Activated T-helper 2 cell treated with anti-CD3 and anti-CD28 coated beads, Interferon-gamma antibody, Interleukin-2, Interleukin-4, amounts not matched to agents 10 μg/mL and 5 μg/mL and 100 μg/mL, durations not matched to agents 14 hours and 24 hours and 36 hours (primary cell): Measurements from ENCODE around the gene DNMT1. TPM values are rescaled to one million over a fixed set of nuclear protein-coding genes. Genes with fewer than 3 reads are reported as not detected.

Experiments used
- DNase-seq: peaks from one replicate; pipeline ENCODE4 v3.0.0; 2021; ENCODE audit warnings: low spot score
- H3K27ac Mint-ChIP-seq: one replicate; pipeline ENCODE4 v1.8.0; 2021; ENCODE audit warnings: mixed read lengths
- H3K27me3 Mint-ChIP-seq: one replicate; pipeline ENCODE4 v1.8.0; 2021; ENCODE audit warnings: low read depth, mixed read lengths
- H3K36me3 Mint-ChIP-seq: one replicate; pipeline ENCODE4 v1.8.0; 2021; ENCODE audit warnings: low read depth, mixed read lengths
- H3K4me1 Mint-ChIP-seq: one replicate; pipeline ENCODE4 v1.8.0; 2021; ENCODE audit warnings: low read depth, mixed read lengths
- H3K4me3 Mint-ChIP-seq: one replicate; pipeline ENCODE4 v1.8.0; 2021; ENCODE audit warnings: low read depth, mild to moderate bottlenecking, moderate library complexity, mixed read lengths
- H3K9me3 Mint-ChIP-seq: one replicate; pipeline ENCODE4 v1.8.0; 2021; ENCODE audit warnings: mixed read lengths
- intact Hi-C: fragments of 100-400 bp; cut with micrococcal nuclease; formaldehyde crosslinking; loops from one replicate; pipeline ENCODE4 v1.15.1; 2023
- total RNA-seq: library from RNA; stranded (reverse); gene quantifications from 2 replicates; pipeline ENCODE4 v1.2.3, GENCODE V29; 2022

The DNMT1 gene
- total RNA-seq, 1 donor from 2014 or later = 367 TPM

DNA sequence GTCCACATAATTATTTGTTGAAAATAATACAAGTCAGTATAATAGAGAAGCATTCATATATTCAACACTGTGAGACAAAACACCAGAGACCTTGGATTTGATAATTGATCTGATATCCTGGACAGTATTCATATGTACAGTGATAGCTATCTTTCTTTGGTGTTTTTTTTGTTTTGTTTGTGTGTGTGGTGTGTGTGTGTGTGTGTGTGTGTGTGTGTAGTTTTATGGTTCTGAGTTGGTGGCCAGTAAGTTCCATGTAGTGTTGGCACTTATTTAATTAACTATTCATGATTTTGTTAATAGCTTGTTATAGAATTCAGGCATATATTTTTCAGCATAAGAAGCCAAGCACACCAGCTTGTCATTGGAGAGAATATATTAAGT lies 90.6 kb downstream of the DNMT1 start:
- H3K4me3 Mint-ChIP-seq = peak overlapping the region; percentile 18
- no peaks in the 10 kb centered on the region for H3K27me3 Mint-ChIP-seq
- DNase-seq = no peak
- peaks cover 24% of the 10 kb centered on the region for H3K36me3 Mint-ChIP-seq
- no peaks in the 10 kb centered on the region for H3K9me3 Mint-ChIP-seq
- intact Hi-C loops = loop anchor here (1.0 to 2.0 kb wide), 4 partner anchors 8 to 463 kb away; partner anchors contain the start of genes DNMT1 and KRI1
- H3K4me1 Mint-ChIP-seq = peaks cover 49% of the 10 kb centered on the region
- peak overlapping the region; percentile 100 for H3K27ac Mint-ChIP-seq

DNA sequence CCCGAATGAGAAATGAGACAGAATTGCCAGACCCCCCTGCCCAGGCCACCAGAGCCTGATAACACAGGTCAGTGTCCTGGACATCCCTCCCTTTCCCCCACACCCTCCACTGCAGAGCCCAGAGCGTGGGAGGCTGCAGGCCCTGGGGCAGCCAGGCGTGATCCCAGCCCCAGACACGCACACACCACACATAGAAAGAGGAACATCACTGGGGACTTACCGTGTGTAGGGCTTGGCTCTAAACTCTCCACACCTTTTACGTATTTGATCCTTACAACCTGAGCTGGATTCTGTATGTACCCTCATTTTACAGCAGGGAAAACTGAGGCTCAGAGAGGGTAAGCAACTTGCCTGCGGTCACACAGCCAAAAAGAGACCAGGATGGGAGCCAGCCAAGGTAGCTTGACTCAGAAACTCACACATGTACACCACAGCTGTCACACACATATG lies 91.9 kb downstream of the DNMT1 start:
- Mint-ChIP-seq H3K27ac (peak overlapping the region; percentile 89), H3K36me3 (peaks cover 16% of the 10 kb centered on the region), H3K4me3 (peak overlapping the region; percentile 8), H3K27me3 (no peaks in the 10 kb centered on the region), H3K9me3 (no peaks in the 10 kb centered on the region), H3K4me1 (peaks cover 55% of the 10 kb centered on the region)
- intact Hi-C loops = no loop called here
- no peak for DNase-seq

DNA sequence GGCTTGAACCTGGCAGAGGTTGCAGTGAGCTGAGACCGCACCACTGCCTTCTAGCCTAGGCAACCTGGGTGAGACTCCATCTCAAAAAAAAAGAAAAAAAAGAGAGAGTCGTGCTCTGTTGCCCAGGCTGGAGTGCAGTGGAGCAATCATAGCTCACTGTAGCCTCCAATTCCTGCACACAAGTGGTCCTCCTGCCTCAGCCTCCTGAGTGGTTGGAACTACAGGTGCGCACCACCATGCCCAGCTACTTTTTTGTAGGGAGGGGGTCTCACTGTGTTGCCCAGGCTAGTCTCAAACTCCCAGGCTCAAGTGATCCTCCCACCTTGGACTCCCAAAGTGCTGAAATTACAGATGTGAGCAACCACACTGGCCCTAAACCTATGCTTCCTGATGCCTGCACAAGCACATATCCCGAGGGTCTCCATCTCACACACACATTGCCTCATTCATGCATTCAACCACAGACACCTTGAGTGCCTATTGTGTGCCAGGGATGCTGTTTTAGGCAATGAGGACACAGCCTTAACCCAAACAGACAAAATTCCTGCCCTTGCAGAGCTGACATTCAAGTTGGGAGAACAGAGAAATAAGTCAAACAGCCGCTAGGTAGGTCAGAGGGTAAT lies 94.5 kb downstream of the DNMT1 start:
- H3K27me3 Mint-ChIP-seq = no peaks in the 10 kb centered on the region
- no peak overlapping the region for H3K4me3 Mint-ChIP-seq
- no peak for DNase-seq
- peak overlapping the region; percentile 64 for H3K27ac Mint-ChIP-seq
- peaks cover 38% of the 10 kb centered on the region for H3K4me1 Mint-ChIP-seq
- H3K36me3 Mint-ChIP-seq = peaks cover 3% of the 10 kb centered on the region
- intact Hi-C loops = no loop called here
- no peaks in the 10 kb centered on the region for H3K9me3 Mint-ChIP-seq

DNA sequence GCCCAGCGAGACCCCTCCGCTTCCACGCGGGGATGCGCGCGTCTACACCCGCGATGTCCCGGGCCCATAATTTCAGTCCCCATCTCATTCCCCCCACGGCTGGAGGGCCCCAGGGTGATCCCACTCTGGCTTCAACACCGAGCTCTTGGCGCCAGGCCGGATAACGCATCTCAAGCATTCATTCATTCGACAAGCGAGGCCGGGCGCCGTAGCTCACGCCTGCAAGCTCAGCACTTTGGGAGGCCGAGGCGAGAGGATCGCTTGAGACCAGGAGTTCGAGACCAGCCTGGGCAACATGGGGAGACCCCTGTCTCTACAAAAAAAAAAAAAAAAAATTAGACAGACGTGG lies 98.2 kb downstream of the DNMT1 start:
- Mint-ChIP-seq H3K9me3 (no peaks in the 10 kb centered on the region), H3K27ac (peak overlapping the region; percentile 22)
- intact Hi-C loops = loop anchor here (1.0 kb wide), 1 partner anchor 9 kb away; no protein-coding TSS in a partner anchor

DNA sequence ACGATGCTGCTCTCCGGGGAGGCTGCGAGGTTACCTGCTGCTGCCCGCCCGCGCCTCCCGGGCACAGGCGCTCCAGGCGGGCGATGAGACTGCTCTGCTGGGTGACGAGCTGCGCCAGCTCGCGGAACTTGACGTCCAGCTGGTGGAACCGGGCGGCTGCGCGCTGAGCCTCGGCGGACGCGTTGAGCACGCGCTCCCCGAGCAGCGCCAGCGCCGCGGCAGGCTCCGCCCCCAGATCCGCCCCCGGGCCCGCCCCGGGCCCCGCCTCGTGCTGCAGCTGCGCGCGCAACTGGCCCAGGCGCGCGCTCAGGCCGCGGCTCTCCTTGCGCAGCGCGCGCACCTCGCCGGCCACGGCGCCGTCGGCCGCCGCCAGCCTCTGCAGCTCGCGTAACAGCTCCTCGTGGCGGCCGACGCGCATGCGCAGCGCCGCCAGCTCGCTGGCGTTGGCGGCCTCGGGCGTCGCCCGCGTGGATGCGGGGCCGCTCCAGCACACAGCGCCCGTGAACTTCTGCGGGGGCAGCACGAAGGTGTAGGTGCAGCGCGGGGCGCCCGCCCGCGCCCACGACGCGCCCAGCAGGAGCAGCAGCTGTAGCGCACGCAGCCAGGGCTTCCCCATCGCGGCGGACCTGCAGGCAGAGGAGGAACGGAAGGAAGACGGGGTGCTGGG lies 98.7 kb downstream of the DNMT1 start:
- peaks cover 34% of the 10 kb centered on the region for H3K36me3 Mint-ChIP-seq
- no peaks in the 10 kb centered on the region for H3K9me3 Mint-ChIP-seq
- H3K4me3 Mint-ChIP-seq = peak overlapping the region; percentile 49
- H3K4me1 Mint-ChIP-seq = peaks cover 13% of the 10 kb centered on the region
- DNase-seq = peak; percentile 88
- peak overlapping the region; percentile 22 for H3K27ac Mint-ChIP-seq
- H3K27me3 Mint-ChIP-seq = no peaks in the 10 kb centered on the region
- intact Hi-C loops = loop anchor here (1.0 kb wide), 1 partner anchor 9 kb away; no protein-coding TSS in a partner anchor

More for the DNA sequence above, 98.2 kb downstream of the DNMT1 start:
- no peaks in the 10 kb centered on the region for H3K27me3 Mint-ChIP-seq
- peaks cover 32% of the 10 kb centered on the region for H3K36me3 Mint-ChIP-seq
- H3K4me1 Mint-ChIP-seq = peaks cover 13% of the 10 kb centered on the region
- peak overlapping the region; percentile 49 for H3K4me3 Mint-ChIP-seq
- no peak for DNase-seq

DNA sequence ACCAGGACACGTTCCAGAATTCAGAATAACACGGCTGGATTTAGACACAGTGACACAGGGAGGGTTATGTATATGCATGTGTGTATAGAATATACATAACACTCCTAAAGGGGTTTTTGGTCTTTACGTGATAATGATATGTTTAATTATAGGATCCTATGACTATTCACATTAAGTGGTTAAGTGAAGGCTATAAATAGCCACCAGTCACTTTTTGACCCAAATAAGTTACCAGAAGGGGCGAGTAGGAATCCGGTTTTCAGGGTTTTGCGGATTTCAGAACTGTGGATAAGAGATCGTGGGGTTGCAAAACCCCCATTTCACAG lies 99.2 kb downstream of the DNMT1 start:
- H3K4me1 Mint-ChIP-seq = peaks cover 12% of the 10 kb centered on the region
- H3K4me3 Mint-ChIP-seq = no peak overlapping the region
- no peaks in the 10 kb centered on the region for H3K27me3 Mint-ChIP-seq
- H3K36me3 Mint-ChIP-seq = peaks cover 39% of the 10 kb centered on the region
- no peaks in the 10 kb centered on the region for H3K9me3 Mint-ChIP-seq
- intact Hi-C loops = no loop called here
- no peak for DNase-seq
- no peak overlapping the region for H3K27ac Mint-ChIP-seq

DNA sequence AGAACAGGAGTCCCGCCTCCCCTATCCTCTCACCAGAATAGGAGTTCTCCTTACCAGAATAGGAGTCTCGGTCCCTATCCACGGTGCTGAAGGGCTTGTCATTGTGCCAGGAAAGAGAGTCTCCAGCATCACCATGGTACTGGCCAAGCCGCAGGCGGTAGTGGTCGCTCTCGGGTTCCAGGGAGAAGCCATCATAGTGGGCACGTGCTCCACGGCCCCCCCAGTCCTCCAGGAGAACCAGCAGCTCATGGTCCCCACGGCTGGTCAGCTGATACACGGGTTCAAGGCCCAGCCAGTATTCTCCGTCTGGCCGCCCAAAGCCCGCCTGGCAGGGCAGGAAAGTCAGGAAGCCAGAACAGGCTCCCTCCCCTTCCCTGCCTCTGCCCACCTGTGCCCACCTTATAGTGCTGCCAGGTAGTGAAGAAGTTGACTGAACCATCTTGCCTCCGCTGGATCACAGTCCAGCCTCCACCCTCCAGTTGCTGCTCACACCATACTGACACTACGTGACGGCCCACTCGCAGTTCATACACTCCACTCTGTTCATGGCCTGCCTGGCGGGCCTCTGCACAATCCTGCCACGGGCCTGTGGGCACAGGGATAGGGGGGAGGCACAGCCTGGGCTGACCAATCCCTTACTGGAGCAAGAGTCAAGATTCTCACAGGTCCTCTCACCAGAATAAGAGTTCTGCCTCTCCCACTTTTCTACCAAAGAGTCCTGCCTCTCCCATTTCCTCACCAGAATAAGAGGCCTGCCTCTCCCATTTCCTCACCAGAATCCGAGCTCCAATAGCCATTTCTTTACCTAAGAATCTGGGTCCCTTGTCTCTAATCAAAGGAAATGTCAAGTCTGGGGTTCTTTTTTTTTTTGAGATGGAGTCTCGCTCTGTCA lies 101.2 kb downstream of the DNMT1 start:
- H3K27me3 Mint-ChIP-seq = no peaks in the 10 kb centered on the region
- no peaks in the 10 kb centered on the region for H3K9me3 Mint-ChIP-seq
- H3K4me3 Mint-ChIP-seq = no peak overlapping the region
- no peak for DNase-seq
- H3K4me1 Mint-ChIP-seq = peaks cover 4% of the 10 kb centered on the region
- peaks cover 49% of the 10 kb centered on the region for H3K36me3 Mint-ChIP-seq
- no peak overlapping the region for H3K27ac Mint-ChIP-seq
- intact Hi-C loops = no loop called here

DNA sequence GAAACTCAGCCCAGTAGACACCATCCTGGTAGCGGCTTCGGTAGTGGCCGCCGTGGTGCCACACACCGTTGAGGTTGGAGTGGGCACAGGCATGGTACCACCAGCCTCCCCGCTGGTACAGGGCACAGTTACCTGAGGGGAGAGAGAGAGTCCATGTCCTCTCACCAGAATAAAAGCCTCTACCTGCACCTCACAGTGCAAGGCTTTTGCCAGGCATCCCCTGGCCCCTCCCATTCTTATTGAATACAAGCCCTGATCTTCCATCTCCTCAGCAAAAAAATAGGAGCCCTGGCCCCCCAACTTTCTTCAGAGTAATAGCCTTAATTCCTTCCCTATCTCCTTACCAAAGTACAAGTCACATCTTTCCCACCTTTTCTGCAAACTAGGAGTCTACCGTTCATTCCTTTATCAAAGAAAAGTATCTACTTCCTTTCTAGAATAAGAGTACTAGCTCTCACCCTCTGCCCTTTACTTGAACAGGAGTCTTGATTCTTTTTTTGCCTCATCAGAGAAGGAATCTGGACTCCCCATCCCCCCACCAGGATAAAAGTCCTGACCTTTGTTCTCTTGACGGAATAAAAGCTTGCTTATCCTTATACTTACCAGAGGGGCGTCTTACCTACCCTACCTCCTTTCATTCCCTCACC lies 102.0 kb downstream of the DNMT1 start:
- H3K4me3 Mint-ChIP-seq = no peak overlapping the region
- no peaks in the 10 kb centered on the region for H3K27me3 Mint-ChIP-seq
- intact Hi-C loops = no loop called here
- H3K36me3 Mint-ChIP-seq = peaks cover 53% of the 10 kb centered on the region
- DNase-seq = no peak
- peaks cover 2% of the 10 kb centered on the region for H3K4me1 Mint-ChIP-seq
- H3K27ac Mint-ChIP-seq = no peak overlapping the region
- H3K9me3 Mint-ChIP-seq = no peaks in the 10 kb centered on the region

DNA sequence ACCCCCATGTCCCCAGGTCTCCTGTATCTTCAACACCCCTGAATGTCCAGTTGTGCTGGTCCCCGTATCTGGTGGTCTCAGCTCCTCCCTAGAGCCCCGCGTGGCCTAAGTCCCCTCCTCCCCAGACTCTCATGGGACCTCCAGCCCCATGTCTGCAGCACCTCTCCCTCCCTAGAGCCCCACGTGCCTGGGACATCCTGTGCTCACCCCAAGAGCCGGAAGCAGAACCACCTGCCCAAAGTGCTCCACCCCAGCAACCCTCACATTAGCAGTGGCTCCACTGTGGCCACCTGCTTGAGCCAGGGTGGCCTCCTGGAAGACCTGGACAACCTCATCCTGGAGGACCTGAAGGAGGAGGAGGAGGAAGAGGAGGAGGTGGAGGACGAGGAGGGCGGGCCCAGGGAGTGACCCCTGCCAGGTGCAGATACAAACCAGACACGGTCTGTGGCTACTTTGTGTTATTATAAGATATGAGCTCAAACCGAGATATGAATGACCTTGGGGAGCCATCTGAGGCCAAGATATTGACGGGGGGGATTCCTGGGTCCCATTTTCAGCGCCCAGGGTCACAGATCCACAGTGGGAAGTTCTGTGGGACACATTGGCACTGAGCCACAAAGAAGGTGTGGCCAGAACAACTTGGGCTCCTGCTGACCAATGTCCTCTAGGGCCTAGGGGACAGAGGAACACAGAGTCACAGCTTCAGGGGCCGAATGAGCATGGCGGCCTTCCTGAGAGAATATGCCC lies 102.7 kb downstream of the DNMT1 start:
- H3K27me3 Mint-ChIP-seq = no peaks in the 10 kb centered on the region
- H3K36me3 Mint-ChIP-seq = peaks cover 59% of the 10 kb centered on the region
- intact Hi-C loops = no loop called here
- H3K4me1 Mint-ChIP-seq = peaks cover 8% of the 10 kb centered on the region
- no peak overlapping the region for H3K4me3 Mint-ChIP-seq
- DNase-seq = no peak
- no peaks in the 10 kb centered on the region for H3K9me3 Mint-ChIP-seq
- peak overlapping the region; percentile 16 for H3K27ac Mint-ChIP-seq

DNA sequence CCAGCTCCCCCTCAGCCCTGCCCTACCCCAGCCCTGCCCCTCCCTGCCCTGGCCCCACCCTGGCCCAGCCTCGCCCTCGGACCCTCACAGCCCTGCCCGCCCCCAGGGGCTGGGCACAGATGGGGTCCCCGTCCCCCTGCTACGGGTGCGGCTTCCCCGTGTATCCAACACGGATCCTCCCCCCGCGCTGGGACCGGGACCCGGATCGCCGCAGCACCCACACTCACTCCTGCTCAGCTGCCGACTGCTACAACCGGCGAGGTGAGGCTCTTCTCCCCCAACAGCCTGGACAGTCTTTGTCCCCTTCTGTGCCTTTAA lies 103.4 kb downstream of the DNMT1 start:
- peaks cover 59% of the 10 kb centered on the region for H3K36me3 Mint-ChIP-seq
- no peaks in the 10 kb centered on the region for H3K9me3 Mint-ChIP-seq
- no peak overlapping the region for H3K4me3 Mint-ChIP-seq
- H3K27me3 Mint-ChIP-seq = no peaks in the 10 kb centered on the region
- intact Hi-C loops = no loop called here
- H3K27ac Mint-ChIP-seq = no peak overlapping the region
- DNase-seq = no peak
- peaks cover 9% of the 10 kb centered on the region for H3K4me1 Mint-ChIP-seq

DNA sequence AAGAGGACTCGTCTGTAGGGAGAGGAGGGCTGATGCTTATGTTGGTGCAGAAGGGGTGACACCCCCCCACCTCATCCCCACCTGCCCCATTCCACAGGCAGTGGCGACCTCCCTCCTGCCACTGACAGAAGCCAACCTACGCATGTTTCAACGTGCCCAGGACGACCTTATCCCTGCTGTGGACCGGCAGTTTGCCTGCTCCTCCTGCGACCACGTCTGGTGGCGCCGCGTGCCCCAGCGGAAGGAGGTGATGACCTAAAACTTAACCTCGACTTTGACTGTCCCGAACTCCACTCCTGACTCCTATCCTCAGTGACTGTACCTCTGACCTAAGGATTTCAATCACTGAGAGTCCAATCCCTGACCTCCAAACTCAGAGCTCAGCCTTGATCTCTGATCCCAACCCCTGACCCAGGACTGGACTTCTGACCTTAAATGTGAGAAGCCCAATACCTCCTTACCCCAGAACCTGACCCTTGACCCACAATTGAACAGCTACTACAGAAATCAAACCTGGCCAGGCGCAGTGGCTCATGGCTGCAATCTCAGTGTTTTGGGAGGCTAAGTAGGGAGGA lies 104.9 kb downstream of the DNMT1 start:
- Mint-ChIP-seq H3K4me1 (peaks cover 11% of the 10 kb centered on the region), H3K9me3 (no peaks in the 10 kb centered on the region), H3K27me3 (no peaks in the 10 kb centered on the region)

More for the DNA sequence above, 104.9 kb downstream of the DNMT1 start:
- intact Hi-C loops = no loop called here
- no peak for DNase-seq
- H3K36me3 Mint-ChIP-seq = peaks cover 59% of the 10 kb centered on the region
- H3K27ac Mint-ChIP-seq = no peak overlapping the region
- H3K4me3 Mint-ChIP-seq = no peak overlapping the region
